ENCODE data around the gene TMEM242.

The TMEM242 gene

DNA sequence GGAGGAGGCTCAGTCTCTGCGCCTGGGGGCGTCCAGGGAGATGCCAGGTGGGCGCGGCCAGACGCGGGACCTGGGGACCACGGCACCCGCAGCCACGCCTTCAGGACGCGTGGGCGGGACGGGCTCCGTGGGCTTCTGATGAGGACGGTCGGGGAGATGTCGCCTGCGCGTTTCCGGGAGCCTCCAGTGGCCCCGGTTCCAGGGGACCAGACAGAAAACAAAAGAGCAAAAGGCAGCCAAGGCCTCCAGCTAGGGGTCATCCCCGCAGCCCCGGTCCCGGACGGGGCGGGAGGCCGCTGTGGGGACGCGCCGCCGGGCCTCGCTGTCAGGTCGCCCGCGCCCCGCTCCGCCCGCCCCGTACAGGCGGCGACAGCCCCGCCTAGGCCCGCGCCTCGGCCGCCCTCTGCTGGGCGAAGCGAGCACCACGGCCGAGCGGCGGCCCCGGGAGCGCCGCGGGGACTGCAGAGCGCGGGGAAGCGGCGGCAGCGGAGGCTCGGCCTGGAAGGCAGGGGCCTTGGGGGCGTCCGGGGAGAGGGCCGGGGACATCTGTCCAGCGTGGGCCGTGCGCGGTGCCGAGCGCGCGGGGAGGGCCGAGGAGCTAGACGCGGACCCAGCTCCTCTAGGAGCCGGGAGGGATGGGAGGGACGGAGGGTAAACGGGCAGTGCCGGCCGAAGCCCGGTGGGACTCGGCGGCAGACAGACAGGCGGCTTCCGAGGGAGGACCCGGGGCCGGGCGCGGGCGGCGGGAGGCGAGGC is 48.7 kb downstream of the TMEM242 start (continued):
- TF ChIP-seq, protein P1, sequence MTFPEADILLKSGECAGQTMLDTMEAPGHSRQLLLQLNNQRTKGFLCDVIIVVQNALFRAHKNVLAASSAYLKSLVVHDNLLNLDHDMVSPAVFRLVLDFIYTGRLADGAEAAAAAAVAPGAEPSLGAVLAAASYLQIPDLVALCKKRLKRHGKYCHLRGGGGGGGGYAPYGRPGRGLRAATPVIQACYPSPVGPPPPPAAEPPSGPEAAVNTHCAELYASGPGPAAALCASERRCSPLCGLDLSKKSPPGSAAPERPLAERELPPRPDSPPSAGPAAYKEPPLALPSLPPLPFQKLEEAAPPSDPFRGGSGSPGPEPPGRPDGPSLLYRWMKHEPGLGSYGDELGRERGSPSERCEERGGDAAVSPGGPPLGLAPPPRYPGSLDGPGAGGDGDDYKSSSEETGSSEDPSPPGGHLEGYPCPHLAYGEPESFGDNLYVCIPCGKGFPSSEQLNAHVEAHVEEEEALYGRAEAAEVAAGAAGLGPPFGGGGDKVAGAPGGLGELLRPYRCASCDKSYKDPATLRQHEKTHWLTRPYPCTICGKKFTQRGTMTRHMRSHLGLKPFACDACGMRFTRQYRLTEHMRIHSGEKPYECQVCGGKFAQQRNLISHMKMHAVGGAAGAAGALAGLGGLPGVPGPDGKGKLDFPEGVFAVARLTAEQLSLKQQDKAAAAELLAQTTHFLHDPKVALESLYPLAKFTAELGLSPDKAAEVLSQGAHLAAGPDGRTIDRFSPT (tag by site-specific recombination; IDR thresholded peaks at IDR 0.05) = peak; percentile 49; the same call in 1 of the 2 replicates
- TF ChIP-seq ZNF776 (tag by site-specific recombination; IDR thresholded peaks at IDR 0.05; ENCODE audit: borderline replicate concordance) (no peak), ZNF76 (tag by site-specific recombination; IDR thresholded peaks at IDR 0.05; ENCODE audit: borderline replicate concordance, low read depth) (no peak), ZNF473 (tag by site-specific recombination; IDR thresholded peaks at IDR 0.05) (no peak), ZNF416 (tag by site-specific recombination; IDR thresholded peaks at IDR 0.05) (no peak), ZNF174 (tag by site-specific recombination; IDR thresholded peaks at IDR 0.05) (no peak), ZNF146 (tag by site-specific recombination; IDR thresholded peaks at IDR 0.05) (no peak), REPIN1 (tag by site-specific recombination; IDR thresholded peaks at IDR 0.05; ENCODE audit: low read depth) (no peak), ZNF670 (tag by site-specific recombination; IDR thresholded peaks at IDR 0.05; ENCODE audit: low read depth) (no peak), ZNF184 (tag by site-specific recombination; IDR thresholded peaks at IDR 0.05) (no peak), ZNF239 (tag by site-specific recombination; IDR thresholded peaks at IDR 0.05) (no peak), ZNF2 (tag by site-specific recombination; IDR thresholded peaks at IDR 0.05) (peak; percentile 44; the same call in 1 of the 2 replicates), ZNF701 (tag by site-specific recombination; IDR thresholded peaks at IDR 0.05) (no peak), KLF7 (tag by site-specific recombination; IDR thresholded peaks at IDR 0.05; ENCODE audit: borderline replicate concordance) (peak; percentile 84), ZNF677 (tag by site-specific recombination; IDR thresholded peaks at IDR 0.05) (peak; percentile 65), ZNF521 (tag by site-specific recombination; IDR thresholded peaks at IDR 0.05) (no peak), GLI4 (tag by site-specific recombination; IDR thresholded peaks at IDR 0.05) (peak; percentile 34; the same call in 1 of the 2 replicates), ZNF558 (tag by site-specific recombination; IDR thresholded peaks at IDR 0.05) (no peak), ZIC2 (tag by site-specific recombination; IDR thresholded peaks at IDR 0.05) (no peak), ZNF791 (tag by site-specific recombination; IDR thresholded peaks at IDR 0.05) (no peak), ZNF654 (tag by site-specific recombination; IDR thresholded peaks at IDR 0.05; ENCODE audit: low read depth) (no peak), ZNF514 (tag by site-specific recombination; IDR thresholded peaks at IDR 0.05) (no peak), ZNF175 (tag by site-specific recombination; IDR thresholded peaks at IDR 0.05) (no peak), EGR2 (tag by site-specific recombination; IDR thresholded peaks at IDR 0.05; ENCODE audit: low read depth) (peak; percentile 93), ZNF768 (tag by site-specific recombination; IDR thresholded peaks at IDR 0.05) (no peak), MYNN (tag by site-specific recombination; IDR thresholded peaks at IDR 0.05; ENCODE audit: borderline replicate concordance) (no peak), SP3 (tag by site-specific recombination; IDR thresholded peaks at IDR 0.05) (peak; percentile 78), ZNF404 (tag by site-specific recombination; IDR thresholded peaks at IDR 0.05) (no peak), SP2 (tag by site-specific recombination; IDR thresholded peaks at IDR 0.05) (peak; percentile 75), HOXD13 (CRISPR knock-in tag; IDR thresholded peaks at IDR 0.05; ENCODE audit: borderline replicate concordance) (no peak), ZNF501 (tag by site-specific recombination; IDR thresholded peaks at IDR 0.05) (0 out of 2 replicates have a peak, but pooled peaks have one; percentile 22), ZBTB7A (tag by site-specific recombination; IDR thresholded peaks at IDR 0.05; ENCODE audit: low read depth) (0 out of 2 replicates have a peak, but pooled peaks have one; percentile 30), ZNF366 (tag by site-specific recombination; conservative IDR thresholded peaks at IDR 0.05) (no peak), ZFP69B (tag by site-specific recombination; IDR thresholded peaks at IDR 0.05) (no peak), ZNF23 (tag by site-specific recombination; IDR thresholded peaks at IDR 0.05; ENCODE audit: borderline replicate concordance) (no peak), ZBTB1 (tag by site-specific recombination; IDR thresholded peaks at IDR 0.05) (no peak), ZBTB17 (tag by site-specific recombination; IDR thresholded peaks at IDR 0.05) (no peak), ZNF843 (tag by site-specific recombination; IDR thresholded peaks at IDR 0.05) (peak; percentile 33; the same call in 1 of the 2 replicates)
- TF ChIP-seq, protein P2, sequence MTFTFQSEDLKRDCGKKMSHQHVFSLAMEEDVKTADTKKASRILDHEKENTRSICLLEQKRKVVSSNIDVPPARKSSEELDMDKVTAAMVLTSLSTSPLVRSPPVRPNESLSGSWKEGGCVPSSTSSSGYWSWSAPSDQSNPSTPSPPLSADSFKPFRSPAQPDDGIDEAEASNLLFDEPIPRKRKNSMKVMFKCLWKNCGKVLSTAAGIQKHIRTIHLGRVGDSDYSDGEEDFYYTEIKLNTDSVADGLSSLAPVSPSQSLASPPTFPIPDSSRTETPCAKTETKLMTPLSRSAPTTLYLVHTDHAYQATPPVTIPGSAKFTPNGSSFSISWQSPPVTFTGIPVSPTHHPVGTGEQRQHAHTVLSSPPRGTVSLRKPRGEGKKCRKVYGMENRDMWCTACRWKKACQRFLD (tag by site-specific recombination; IDR thresholded peaks at IDR 0.05) = no peak
- TF ChIP-seq, protein P3, sequence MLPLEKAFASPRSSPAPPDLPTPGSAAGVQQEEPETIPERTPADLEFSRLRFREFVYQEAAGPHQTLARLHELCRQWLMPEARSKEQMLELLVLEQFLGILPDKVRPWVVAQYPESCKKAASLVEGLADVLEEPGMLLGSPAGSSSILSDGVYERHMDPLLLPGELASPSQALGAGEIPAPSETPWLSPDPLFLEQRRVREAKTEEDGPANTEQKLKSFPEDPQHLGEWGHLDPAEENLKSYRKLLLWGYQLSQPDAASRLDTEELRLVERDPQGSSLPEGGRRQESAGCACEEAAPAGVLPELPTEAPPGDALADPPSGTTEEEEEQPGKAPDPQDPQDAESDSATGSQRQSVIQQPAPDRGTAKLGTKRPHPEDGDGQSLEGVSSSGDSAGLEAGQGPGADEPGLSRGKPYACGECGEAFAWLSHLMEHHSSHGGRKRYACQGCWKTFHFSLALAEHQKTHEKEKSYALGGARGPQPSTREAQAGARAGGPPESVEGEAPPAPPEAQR (tag by site-specific recombination; IDR thresholded peaks at IDR 0.05) = no peak
